Measurements from ENCODE around the gene OS9. TPM values are rescaled to one million over a fixed set of nuclear protein-coding genes. Genes with fewer than 3 reads are reported as not detected.

The OS9 gene
- total and polyA plus RNA-seq, 9 of the 15 experiments (the other 6 are each of a cell fraction or from before 2014, with no cell fraction given), result 4.6 to 105 (median 89.5) TPM

- peak; percentile 49; the same call in 1 of the 2 replicates for TF ChIP-seq ZNF395 (CRISPR knock-in tag; IDR thresholded peaks at IDR 0.05)
- TF ChIP-seq SMAD4 (CRISPR knock-in tag; conservative IDR thresholded peaks at IDR 0.05), result no peak
- peak; percentile 71 for TF ChIP-seq HMGN3 (IDR thresholded peaks at IDR 0.05; ENCODE audit: borderline replicate concordance, extremely low read depth, insufficient read length, low read depth, low read length)
- TF ChIP-seq HNRNPLL (IDR thresholded peaks at IDR 0.05; ENCODE audit: low read depth, low read length, poor library complexity, severe bottlenecking), result peak; percentile 15
- TF ChIP-seq LCOR (CRISPR knock-in tag; IDR thresholded peaks at IDR 0.05), result no peak
- peak in 1 of 2 experiments; percentile 67 for TF ChIP-seq E2F6 (IDR thresholded peaks at IDR 0.05; ENCODE audit: borderline replicate concordance in 1 of 2, extremely low read depth in 1 of 2, insufficient read depth in 1 of 2, insufficient read length in 1 of 2, low read depth in 1 of 2, low read length in 1 of 2, poor library complexity in 1 of 2, severe bottlenecking in 1 of 2)
- TF ChIP-seq REST (IDR thresholded peaks at IDR 0.05; ENCODE audit: borderline replicate concordance), result peak; percentile 69
- TF ChIP-seq REST (CRISPR knock-in tag; IDR thresholded peaks at IDR 0.05; ENCODE audit: low read depth), result no peak
- TF ChIP-seq EGR1 (conservative IDR thresholded peaks at IDR 0.05), result peak; percentile 76
- TF ChIP-seq ZFP1 (CRISPR knock-in tag; IDR thresholded peaks at IDR 0.05), result no peak
- peak in 1 of 2 experiments; percentile 23; a peak in 1 of 3 replicates for TF ChIP-seq CBX3 (IDR thresholded peaks at IDR 0.05; ENCODE audit: borderline replicate concordance in 1 of 2, low read length in 2 of 2)
- TF ChIP-seq CTBP1 (IDR thresholded peaks at IDR 0.05; ENCODE audit: borderline replicate concordance), result peak; percentile 92
- no peak for TF ChIP-seq DIDO1 (tag; IDR thresholded peaks at IDR 0.05; ENCODE audit: low read depth)
- TF ChIP-seq ZNF274 (IDR thresholded peaks at IDR 0.05; ENCODE audit: borderline replicate concordance, low read depth, low read length), result no peak
- peak; percentile 66 to 78 for TF ChIP-seq RAD21 (CRISPR knock-in tag; conservative IDR thresholded peaks at IDR 0.05 in 1 of 2, IDR thresholded peaks at IDR 0.05 in 1 of 2)
- TF ChIP-seq RHOXF2B (CRISPR knock-in tag; conservative IDR thresholded peaks at IDR 0.05), result no peak
Measured at GRCh38 chr12:57735952-57736740, 42.2 kb downstream of the OS9 start (continued).
